Urothelium cell line (cell line): Measurements from ENCODE around the gene PLA2G4E.

Experiments used
- DNase-seq: peaks from one replicate; pipeline ENCODE4 v3.0.0; 2011; ENCODE audit warnings: low spot score, mixed read lengths
- FAIRE-seq: peaks from 2 replicates; lab custom pipeline; 2011; peaks lifted over from hg19 to GRCh38; lab: Jason Lieb, UNC

Gene PLA2G4E

DNA sequence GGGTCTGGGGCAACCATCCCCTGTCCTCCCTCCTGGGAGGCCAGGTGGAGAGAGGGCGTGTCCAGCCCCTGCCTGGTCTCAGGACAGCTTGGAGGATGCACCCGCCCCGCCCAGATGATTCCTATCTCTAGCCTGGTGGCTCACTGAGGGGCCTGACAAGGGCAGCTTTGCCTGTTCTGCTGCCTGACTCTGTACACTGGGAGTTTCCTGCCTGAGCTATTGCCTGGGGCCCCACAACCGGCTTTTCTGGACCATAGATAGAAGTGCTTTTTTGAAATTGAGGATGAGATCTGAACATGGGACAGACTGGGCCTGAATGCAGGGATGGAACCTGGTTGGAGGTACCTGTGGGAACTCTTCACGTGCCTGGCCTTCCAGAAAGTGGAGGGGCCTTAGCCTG is 751 bp upstream of the PLA2G4E start:
- FAIRE-seq (no peak), DNase-seq (no peak)

DNA sequence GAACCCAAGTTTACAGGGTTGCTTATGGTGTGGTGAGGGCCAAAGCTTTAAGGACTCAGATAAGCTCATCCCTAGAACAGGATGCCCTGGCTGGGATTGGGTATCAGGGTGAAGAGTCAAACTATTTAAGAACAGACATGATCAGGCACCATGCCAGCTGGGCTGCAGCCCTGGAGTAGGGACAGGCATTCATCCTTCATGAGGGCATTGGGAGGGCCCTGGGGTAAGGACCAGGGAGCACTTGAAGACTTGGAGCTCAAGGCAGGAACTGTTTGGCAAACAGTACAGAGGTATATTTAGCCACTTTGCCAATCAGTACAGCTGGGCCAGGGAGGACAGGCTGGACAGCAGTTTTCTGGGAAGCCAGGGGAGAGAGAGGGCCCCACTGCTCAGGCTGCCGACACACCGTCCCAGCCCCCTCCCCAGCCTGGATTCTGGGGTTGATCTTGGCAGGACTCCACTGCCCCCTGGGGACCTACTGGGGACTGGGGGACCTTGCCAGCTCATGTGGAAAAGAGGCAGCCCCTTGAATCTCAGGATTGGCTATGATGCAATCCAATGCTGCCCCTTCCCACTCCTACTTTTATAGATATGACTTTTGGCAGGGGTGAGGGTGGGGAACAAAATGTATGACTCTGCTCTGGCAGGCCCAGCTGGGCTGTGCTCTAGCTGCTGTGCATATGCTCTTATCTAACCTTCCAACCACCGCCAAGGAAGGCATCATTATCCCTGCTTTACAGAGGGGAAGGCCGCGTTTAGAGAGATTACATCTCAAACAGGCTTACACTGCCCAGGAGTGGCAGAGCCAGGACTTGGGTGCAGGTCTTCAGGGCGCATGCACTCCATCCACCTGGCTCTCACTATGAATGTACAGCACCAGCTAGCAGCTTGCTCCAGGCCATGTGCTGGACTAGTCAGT is 2.3 kb downstream of the PLA2G4E start:
- no peak for FAIRE-seq
- no peak for DNase-seq

DNA sequence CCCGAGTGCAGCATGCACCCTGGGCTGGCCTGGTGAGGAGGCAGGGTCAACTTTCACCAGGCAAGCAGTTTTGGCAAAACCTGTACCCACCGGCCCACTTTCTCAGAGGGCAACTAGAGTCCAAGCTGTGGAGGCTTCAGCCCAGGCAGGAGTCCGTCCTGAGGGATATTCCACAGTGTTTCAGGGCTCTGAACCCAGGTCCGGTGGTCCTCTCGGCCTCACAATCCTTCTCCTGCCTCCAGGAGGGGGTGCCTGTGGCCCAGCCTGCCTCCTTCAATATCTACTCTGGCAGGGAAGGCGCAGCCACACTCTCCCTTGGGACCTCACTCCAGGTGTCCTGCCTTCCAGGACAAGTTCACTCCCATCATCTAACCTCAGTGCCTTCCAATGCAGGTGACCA is 3.9 kb downstream of the PLA2G4E start:
- DNase-seq (no peak), FAIRE-seq (no peak)

DNA sequence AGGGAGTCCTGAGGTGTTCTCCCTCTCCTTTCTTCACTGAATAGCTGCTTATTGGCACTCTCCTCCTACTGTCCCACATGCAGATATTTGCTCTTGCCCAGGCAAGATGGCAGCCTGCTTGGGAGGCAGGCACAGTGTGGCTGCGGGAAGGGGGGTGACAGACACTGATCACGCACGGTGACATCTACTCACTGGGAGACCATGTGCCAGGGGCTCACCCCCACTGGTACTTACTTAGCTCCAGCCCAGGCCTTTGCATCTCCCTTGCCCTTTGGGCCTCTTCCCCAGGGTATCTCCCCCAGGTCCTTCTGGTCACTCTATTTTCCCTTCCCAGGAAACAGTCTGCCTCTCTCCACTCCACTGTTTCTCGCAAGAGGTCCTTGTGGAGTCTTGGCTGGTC is 6.4 kb downstream of the PLA2G4E start:
- FAIRE-seq: no peak
- DNase-seq: no peak

- DNase-seq: no peak
- no peak for FAIRE-seq
Measured at GRCh38 chr15:42012928-42013482, 7.8 kb downstream of the PLA2G4E start.

GRCh38 chr15:42012241-42012640 is 8.6 kb downstream of the PLA2G4E start:
- FAIRE-seq (no peak), DNase-seq (no peak)

- FAIRE-seq: no peak
- DNase-seq: no peak
Measured at GRCh38 chr15:42011074-42011473, 9.8 kb downstream of the PLA2G4E start.

DNA sequence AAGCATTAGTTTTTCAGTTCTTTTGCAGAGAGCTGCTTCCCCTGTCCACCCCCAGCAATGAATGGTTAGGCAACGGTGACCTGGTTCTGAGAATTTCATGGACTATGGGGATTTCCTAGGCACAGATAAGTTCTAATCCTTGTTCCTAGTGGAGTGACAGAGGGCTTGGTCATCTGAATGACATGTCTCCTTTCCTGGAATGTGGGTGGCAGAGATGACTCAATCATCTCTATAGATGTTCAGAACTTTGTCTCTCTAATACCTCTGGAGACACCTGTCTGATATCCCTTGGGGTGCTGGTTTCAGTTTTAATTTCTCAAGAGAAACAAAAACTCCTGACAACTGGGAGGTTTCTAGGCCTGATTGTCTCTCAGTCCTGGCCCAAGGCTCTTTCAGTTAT is 10.4 kb downstream of the PLA2G4E start:
- DNase-seq: no peak
- no peak for FAIRE-seq

DNA sequence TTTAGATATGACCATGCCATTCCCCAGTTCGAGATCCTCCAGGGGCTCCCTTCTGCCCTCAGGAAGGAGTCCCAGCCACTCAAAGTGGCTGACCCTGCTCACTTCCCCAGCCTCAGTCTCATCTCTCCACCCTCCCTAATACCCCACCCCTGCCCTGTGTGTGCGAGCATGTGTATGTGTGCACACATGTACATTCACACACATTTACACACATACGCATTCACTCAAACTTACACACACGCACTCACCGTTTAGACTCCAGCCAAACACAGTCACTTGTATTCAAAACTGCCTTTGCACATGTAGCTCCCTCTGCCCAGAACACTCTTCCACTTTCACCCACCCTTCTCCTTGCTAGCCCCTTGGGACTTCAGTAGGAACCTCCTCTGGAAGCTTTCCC is 11.4 kb downstream of the PLA2G4E start:
- DNase-seq (no peak), FAIRE-seq (no peak)

- no peak for FAIRE-seq
- no peak for DNase-seq
Measured at GRCh38 chr15:42009022-42009421, 11.8 kb downstream of the PLA2G4E start.

DNA sequence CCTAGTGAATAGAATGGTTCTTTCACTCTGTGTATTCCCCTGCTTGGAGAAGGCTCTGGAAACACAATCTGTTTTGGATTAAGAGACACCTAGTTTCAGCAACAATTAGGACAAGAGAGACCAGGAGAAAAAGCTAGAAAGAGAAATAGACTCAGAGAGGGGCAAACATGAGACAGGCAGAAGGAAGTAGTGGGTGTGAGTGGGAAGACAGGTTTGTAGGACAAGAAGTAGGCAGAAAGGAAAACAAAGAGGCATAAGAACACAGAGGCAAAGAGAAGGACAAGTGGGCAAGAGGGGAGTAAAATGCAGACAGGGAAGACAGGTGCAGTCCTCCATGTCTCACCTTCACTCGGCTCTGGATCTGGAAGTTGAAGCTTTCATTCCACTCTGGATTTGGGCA is 13.5 kb downstream of the PLA2G4E start:
- no peak for DNase-seq
- no peak for FAIRE-seq

GRCh38 chr15:42002333-42002732 is 18.5 kb downstream of the PLA2G4E start:
- no peak for DNase-seq
- no peak for FAIRE-seq

DNA sequence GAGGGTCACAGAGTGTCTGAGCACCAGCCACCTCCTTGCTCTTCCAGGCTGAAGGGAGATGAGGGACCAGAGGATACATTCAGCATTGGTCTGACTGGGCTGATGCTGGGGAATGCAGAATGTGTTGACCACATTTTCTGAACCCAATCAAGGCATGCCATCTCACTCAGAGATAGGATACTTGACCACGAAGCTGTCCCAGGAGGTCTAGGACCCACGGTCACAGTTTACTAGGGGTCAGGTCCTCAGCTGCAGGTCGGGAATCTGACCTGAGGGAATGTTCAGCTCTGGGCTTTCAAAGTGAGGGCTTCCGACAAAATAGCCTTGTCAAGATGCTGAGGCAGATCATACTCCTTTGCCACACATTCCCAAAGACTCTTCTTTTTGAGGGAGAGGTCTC is 19.6 kb downstream of the PLA2G4E start:
- no peak for DNase-seq
- no peak for FAIRE-seq

GRCh38 chr15:41999290-42000285 is 21.3 kb downstream of the PLA2G4E start:
- FAIRE-seq (no peak), DNase-seq (no peak)

DNA sequence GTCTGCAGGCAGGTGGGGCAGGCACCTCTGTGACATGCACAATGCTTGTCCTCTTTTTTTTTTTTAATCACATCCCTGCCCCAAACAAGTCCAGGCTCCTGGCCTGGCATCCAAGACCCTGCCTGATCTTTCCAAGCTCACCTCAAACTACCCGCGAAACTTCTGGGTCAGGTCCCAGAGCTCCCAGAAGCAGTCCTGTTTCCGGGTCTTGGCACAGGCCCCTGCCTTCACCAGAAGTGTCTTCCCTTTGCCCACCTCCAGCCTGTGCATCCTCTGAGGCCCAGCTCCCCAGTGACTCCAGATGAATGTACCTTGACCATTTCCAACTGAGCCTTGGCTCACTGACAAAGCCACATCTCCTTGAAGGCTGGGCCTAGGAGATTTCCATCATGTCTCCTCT is 23.0 kb downstream of the PLA2G4E start:
- FAIRE-seq (no peak), DNase-seq (no peak)

GRCh38 chr15:41996921-41997592 is 23.8 kb downstream of the PLA2G4E start:
- FAIRE-seq (no peak), DNase-seq (no peak)

DNA sequence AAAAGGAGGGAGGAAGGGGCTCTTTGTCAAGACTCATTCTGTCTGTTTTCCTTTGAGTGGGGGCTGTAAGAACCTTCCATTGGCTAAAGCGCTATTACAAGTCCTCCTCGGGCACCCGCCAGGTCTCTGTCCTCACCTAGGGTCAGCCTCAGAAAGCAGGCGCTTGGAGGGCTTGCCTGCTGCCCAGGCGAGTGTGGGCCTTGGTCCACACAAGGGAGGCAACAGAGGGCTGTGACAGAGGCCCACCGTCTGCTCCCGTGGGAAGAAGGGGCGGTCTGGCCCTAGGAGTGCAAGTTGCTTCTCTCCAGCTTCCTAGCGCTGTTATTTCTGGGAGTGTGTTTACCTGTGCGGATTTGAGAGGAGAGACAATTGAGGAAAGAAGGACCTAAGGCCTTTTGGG is 24.5 kb downstream of the PLA2G4E start:
- DNase-seq: no peak
- FAIRE-seq: no peak

- FAIRE-seq: no peak
- DNase-seq: no peak
Measured at GRCh38 chr15:41995476-41995855, 25.4 kb downstream of the PLA2G4E start.

DNA sequence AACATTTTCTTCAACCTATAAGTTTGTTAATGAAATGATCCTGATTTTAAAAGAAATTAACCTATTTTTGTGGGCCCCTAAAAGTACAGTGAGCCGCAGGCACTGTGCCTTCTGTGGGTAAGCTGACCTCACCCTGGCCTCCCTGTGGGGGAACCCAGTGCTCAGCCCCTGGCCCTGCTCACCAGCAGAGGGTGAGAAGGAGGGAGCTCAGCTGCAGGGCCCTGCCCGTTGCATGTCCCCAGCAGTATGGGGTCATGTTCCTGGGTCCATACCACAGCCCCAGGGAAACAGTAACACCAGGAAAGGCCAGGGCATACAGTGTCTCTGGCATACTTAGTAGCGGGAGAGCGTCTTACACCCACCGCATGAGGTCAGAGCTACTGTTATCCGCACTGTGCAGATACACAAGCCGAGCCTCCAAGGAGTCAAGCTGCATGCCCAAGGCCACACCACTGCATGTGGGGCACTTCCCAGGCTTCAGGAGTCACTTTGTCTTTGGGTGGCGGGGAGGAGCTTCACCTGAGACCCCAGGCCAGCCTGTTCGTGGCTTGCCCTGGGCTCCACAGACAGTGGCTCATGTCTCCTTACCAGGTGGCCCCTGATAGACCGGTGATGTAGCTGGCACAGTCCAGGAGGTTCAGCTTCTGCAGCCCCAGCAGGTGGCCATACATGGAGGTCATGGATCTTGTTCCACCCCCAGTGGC is 25.9 kb downstream of the PLA2G4E start:
- FAIRE-seq: no peak
- no peak for DNase-seq

DNA sequence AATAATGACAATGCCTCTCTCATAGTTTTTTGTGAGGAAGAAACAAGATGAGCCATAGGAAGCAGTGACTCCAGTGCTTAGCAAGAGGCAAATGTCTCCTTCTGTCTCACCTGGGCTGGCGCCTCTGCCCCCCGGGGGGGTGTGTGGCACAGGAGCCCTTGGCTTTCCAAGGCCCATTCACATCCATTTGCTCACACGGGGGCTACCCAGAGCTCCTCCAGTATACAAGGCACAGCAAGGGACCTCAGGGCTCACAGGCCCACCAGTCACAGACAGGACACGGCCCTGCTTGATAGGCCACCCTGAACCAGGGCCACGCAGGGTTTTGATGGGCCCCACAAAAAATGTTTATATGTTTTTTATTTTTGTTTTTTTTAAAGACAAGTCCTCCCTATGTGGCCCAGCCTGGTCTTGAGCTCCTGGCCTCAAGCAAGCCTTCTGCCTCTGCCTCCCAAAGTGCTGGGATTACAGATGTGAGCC is 26.6 kb downstream of the PLA2G4E start:
- DNase-seq: no peak
- FAIRE-seq: no peak
